Osteocyte (in vitro differentiated cells): Measurements from ENCODE around the gene VIPR2. TPM values are rescaled to one million over a fixed set of nuclear protein-coding genes. Genes with fewer than 3 reads are reported as not detected.

Experiments
- DNase-seq: peaks from one replicate; pipeline ENCODE4 v3.0.0; 2021; ENCODE audit warnings: mixed read lengths; ENCODE audit not compliant: unreplicated experiment; ENCODE audit errors: extremely low spot score
- H3K27ac Mint-ChIP-seq: one replicate; pipeline ENCODE4 v1.8.0; 2021; ENCODE audit warnings: mild to moderate bottlenecking, mixed read lengths; ENCODE audit not compliant: unreplicated experiment
- H3K27me3 Mint-ChIP-seq: one replicate; pipeline ENCODE4 v1.8.0; 2021; ENCODE audit warnings: mixed read lengths; ENCODE audit not compliant: unreplicated experiment
- H3K36me3 Mint-ChIP-seq: one replicate; pipeline ENCODE4 v1.8.0; 2021; ENCODE audit warnings: mixed read lengths; ENCODE audit not compliant: unreplicated experiment
- H3K4me1 Mint-ChIP-seq: one replicate; pipeline ENCODE4 v1.8.0; 2021; ENCODE audit warnings: mixed read lengths; ENCODE audit not compliant: unreplicated experiment
- H3K4me3 Mint-ChIP-seq: one replicate; pipeline ENCODE4 v1.8.0; 2021; ENCODE audit warnings: mild to moderate bottlenecking, moderate library complexity, mixed read lengths; ENCODE audit not compliant: unreplicated experiment
- H3K9me3 Mint-ChIP-seq: one replicate; pipeline ENCODE4 v1.8.0; 2021; ENCODE audit warnings: mixed read lengths; ENCODE audit not compliant: unreplicated experiment
- CTCF ChIP-seq: fragments of 200-600 bp; sonication (generic); IDR thresholded peaks from 2 replicates; pipeline ENCODE4 v1.5.0; 2021; ENCODE audit warnings: antibody characterized with exemption, mild to moderate bottlenecking, moderate library complexity
- total RNA-seq: library from RNA; stranded (reverse); gene quantifications from 2 replicates; pipeline ENCODE4 v1.2.1, GENCODE V29; 2021

VIPR2 gene
- total RNA-seq, 1 donor from 2014 or later: 0.19 TPM

- DNase-seq: no peak
- H3K36me3 Mint-ChIP-seq: no peaks in the 10 kb centered on the region
- H3K27me3 Mint-ChIP-seq: no peaks in the 10 kb centered on the region
- H3K27ac Mint-ChIP-seq: no peak overlapping the region
- no peak for TF ChIP-seq CTCF
- H3K9me3 Mint-ChIP-seq: no peaks in the 10 kb centered on the region
- H3K4me3 Mint-ChIP-seq: no peak overlapping the region
- H3K4me1 Mint-ChIP-seq: peaks cover 31% of the 10 kb centered on the region
Observed at GRCh38 chr7:159016591-159016990, 128.1 kb downstream of the VIPR2 start.

GRCh38 chr7:159015454-159016410 is 128.9 kb downstream of the VIPR2 start:
- H3K4me1 Mint-ChIP-seq: peaks cover 38% of the 10 kb centered on the region
- peaks cover 4% of the 10 kb centered on the region for H3K27me3 Mint-ChIP-seq
- H3K36me3 Mint-ChIP-seq: no peaks in the 10 kb centered on the region
- TF ChIP-seq CTCF: no peak
- H3K27ac Mint-ChIP-seq: peak overlapping the region; percentile 44
- no peak overlapping the region for H3K4me3 Mint-ChIP-seq
- no peaks in the 10 kb centered on the region for H3K9me3 Mint-ChIP-seq
- DNase-seq: no peak

GRCh38 chr7:159015081-159015453 is 129.6 kb downstream of the VIPR2 start:
- DNase-seq: no peak
- no peaks in the 10 kb centered on the region for H3K9me3 Mint-ChIP-seq
- peaks cover 38% of the 10 kb centered on the region for H3K4me1 Mint-ChIP-seq
- TF ChIP-seq CTCF: no peak
- no peaks in the 10 kb centered on the region for H3K36me3 Mint-ChIP-seq
- H3K27me3 Mint-ChIP-seq: peaks cover 6% of the 10 kb centered on the region
- no peak overlapping the region for H3K4me3 Mint-ChIP-seq
- peak overlapping the region; percentile 44 for H3K27ac Mint-ChIP-seq

- H3K4me1 Mint-ChIP-seq: peaks cover 38% of the 10 kb centered on the region
- no peaks in the 10 kb centered on the region for H3K36me3 Mint-ChIP-seq
- no peak for TF ChIP-seq CTCF
- no peak overlapping the region for H3K4me3 Mint-ChIP-seq
- peaks cover 6% of the 10 kb centered on the region for H3K27me3 Mint-ChIP-seq
- no peak for DNase-seq
- no peaks in the 10 kb centered on the region for H3K9me3 Mint-ChIP-seq
- H3K27ac Mint-ChIP-seq: no peak overlapping the region
Observed at GRCh38 chr7:159014297-159015062, 130.2 kb downstream of the VIPR2 start.

GRCh38 chr7:159013825-159014289 is 130.8 kb downstream of the VIPR2 start:
- Mint-ChIP-seq H3K27me3 (peaks cover 6% of the 10 kb centered on the region), H3K4me1 (peaks cover 34% of the 10 kb centered on the region), H3K27ac (no peak overlapping the region), H3K36me3 (no peaks in the 10 kb centered on the region), H3K9me3 (no peaks in the 10 kb centered on the region), H3K4me3 (no peak overlapping the region)
- TF ChIP-seq CTCF: no peak
- DNase-seq: no peak
